Activated B cell treated with CpG ODN at 0.5 μM for 24 hours (primary cell): ENCODE data around the gene CD5L. TPM values are rescaled to one million over a fixed set of nuclear protein-coding genes. Genes with fewer than 3 reads are reported as not detected.
A peak's percentile ranks its signal among the peaks of the same experiment; 100 is the strongest.

Experiments
- ATAC-seq: fragments of 200-7000 bp; cut with Tn5 transposase; one replicate; pipeline ENCODE4 v1.10.0; 2021; ENCODE audit warnings: low read depth, mild to moderate bottlenecking, moderate library complexity
- CTCF ChIA-PET: fragments of 350-600 bp; sonication (Branson Sonifier 250); formaldehyde crosslinking; loops from one replicate; lab custom pipeline; 2021; ENCODE audit warnings: antibody characterized with exemption; lab: Charles Lee
- POLR2A ChIA-PET: fragments of 350-600 bp; sonication (Branson Sonifier 250); formaldehyde crosslinking; loops from one replicate; lab custom pipeline; 2021; ENCODE audit warnings: antibody characterized with exemption; lab: Charles Lee
- DNase-seq: peaks from one replicate; pipeline ENCODE4 v3.0.0; 2022
- H3K27ac Mint-ChIP-seq: one replicate; pipeline ENCODE4 v1.8.0; 2020; ENCODE audit warnings: mixed read lengths
- H3K27me3 Mint-ChIP-seq: one replicate; pipeline ENCODE4 v1.8.0; 2021; ENCODE audit warnings: mixed read lengths
- H3K36me3 Mint-ChIP-seq: one replicate; pipeline ENCODE4 v1.8.0; 2021; ENCODE audit warnings: low read depth, mixed read lengths
- H3K4me1 Mint-ChIP-seq: one replicate; pipeline ENCODE4 v1.8.0; 2021; ENCODE audit warnings: mixed read lengths
- H3K4me3 Mint-ChIP-seq: one replicate; pipeline ENCODE4 v1.8.0; 2020; ENCODE audit warnings: mild to moderate bottlenecking, mixed read lengths
- H3K9me3 Mint-ChIP-seq: one replicate; pipeline ENCODE4 v1.8.0; 2020; ENCODE audit warnings: mixed read lengths
- intact Hi-C: fragments of 100-400 bp; cut with micrococcal nuclease; formaldehyde crosslinking; loops from one replicate; pipeline ENCODE4 v1.15.1; 2024
- total RNA-seq: library from RNA; stranded (reverse); gene quantifications from 2 replicates; pipeline ENCODE4 v1.2.3, GENCODE V29; 2022
- TF ChIP-seq, protein P1 (sequence below): fragments of 200-600 bp; IDR thresholded peaks from one replicate; pipeline ENCODE4 v1.8.0; 2022; ENCODE audit warnings: antibody characterized with exemption, mild to moderate bottlenecking

CD5L gene
- total RNA-seq, 1 donor from 2014 or later, result 0.20 TPM

GRCh38 chr1:157806431-157807149, 35.0 kb downstream of the CD5L start:
- H3K27ac Mint-ChIP-seq, result peak overlapping the region; percentile 88
- no peaks in the 10 kb centered on the region for H3K27me3 Mint-ChIP-seq
- peak overlapping the region; percentile 61 for H3K4me3 Mint-ChIP-seq
- intact Hi-C loops, result loop anchor here (1.0 to 5.0 kb wide), 6 partner anchors 11 to 80 kb away; no protein-coding TSS in a partner anchor
- ATAC-seq (peak; percentile 91), DNase-seq (peak; percentile 60)
- ChIA-PET POLR2A (interaction anchor here (0.9 to 4.9 kb wide), 21 partner anchors 9 to 479 kb away, joined by 3 to 42 read pairs (median 6); partner anchors contain the start of genes CD5L, FCRL1, FCRL2 and FCRL3), CTCF (interaction anchor here (1.1 to 3.0 kb wide), 10 partner anchors 18 to 301 kb away, joined by 3 to 16 read pairs (median 4); partner anchors contain the start of genes FCRL2 and FCRL3)
- no peaks in the 10 kb centered on the region for H3K9me3 Mint-ChIP-seq
- peaks cover 98% of the 10 kb centered on the region for H3K4me1 Mint-ChIP-seq
- H3K36me3 Mint-ChIP-seq, result peaks cover 74% of the 10 kb centered on the region
- TF ChIP-seq, protein P1, sequence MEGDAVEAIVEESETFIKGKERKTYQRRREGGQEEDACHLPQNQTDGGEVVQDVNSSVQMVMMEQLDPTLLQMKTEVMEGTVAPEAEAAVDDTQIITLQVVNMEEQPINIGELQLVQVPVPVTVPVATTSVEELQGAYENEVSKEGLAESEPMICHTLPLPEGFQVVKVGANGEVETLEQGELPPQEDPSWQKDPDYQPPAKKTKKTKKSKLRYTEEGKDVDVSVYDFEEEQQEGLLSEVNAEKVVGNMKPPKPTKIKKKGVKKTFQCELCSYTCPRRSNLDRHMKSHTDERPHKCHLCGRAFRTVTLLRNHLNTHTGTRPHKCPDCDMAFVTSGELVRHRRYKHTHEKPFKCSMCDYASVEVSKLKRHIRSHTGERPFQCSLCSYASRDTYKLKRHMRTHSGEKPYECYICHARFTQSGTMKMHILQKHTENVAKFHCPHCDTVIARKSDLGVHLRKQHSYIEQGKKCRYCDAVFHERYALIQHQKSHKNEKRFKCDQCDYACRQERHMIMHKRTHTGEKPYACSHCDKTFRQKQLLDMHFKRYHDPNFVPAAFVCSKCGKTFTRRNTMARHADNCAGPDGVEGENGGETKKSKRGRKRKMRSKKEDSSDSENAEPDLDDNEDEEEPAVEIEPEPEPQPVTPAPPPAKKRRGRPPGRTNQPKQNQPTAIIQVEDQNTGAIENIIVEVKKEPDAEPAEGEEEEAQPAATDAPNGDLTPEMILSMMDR, result no peak

DNA sequence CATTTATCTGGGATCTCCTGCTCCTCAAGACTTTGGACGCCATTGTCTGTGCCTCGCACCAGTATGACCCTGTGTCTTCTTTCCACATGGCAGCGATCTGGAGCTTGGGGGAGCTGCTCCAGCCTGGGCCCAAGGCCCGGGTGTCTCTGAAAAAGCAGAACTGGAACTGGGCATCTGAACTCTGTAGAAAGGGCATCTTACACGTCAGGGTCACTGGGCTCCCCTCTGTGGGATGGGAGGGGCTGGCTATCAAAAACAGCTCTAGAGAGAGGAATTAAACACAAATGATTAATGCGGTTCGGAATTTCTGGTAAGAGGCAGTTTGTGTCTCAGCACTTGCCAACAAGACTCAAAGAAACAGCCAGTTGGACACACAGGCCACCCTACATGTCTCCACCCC, 37.8 kb downstream of the CD5L start:
- peaks cover 81% of the 10 kb centered on the region for H3K36me3 Mint-ChIP-seq
- H3K4me3 Mint-ChIP-seq, result peak overlapping the region; percentile 60
- peak overlapping the region; percentile 88 for H3K27ac Mint-ChIP-seq
- ATAC-seq, result peak; percentile 32
- ChIA-PET POLR2A (interaction anchor here (0.6 to 4.9 kb wide), 8 partner anchors 16 to 103 kb away, joined by 3 to 42 read pairs (median 4); partner anchors contain the start of genes FCRL1, FCRL2 and FCRL3), CTCF (interaction anchor here (0.7 to 1.9 kb wide), 3 partner anchors 31 to 227 kb away, joined by 3 to 6 read pairs (median 3); no protein-coding TSS in a partner anchor)
- intact Hi-C loops, result no loop called here
- no peaks in the 10 kb centered on the region for H3K27me3 Mint-ChIP-seq
- H3K4me1 Mint-ChIP-seq, result peaks cover 94% of the 10 kb centered on the region
- peak; percentile 20 for DNase-seq
- H3K9me3 Mint-ChIP-seq, result no peaks in the 10 kb centered on the region
- TF ChIP-seq, protein P1, result no peak

DNA sequence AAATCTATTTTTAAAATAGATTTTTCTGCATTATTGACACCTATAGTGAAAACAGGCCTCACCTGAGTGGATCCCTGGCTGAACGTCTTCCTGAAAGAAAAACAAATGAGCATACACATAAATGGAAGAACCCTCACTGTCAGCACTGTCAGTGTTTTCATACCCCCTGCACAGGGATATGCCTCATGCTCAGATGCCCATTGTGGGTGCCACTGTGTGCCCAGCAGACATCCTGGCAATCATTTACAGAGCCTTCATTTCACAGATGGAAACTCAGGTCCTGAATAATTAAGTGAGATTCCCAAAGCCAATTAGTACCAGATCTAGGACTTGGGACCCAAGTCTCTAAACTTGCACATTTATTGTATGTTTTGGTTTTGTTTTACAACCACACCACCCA, 41.6 kb downstream of the CD5L start:
- H3K4me3 Mint-ChIP-seq, result no peak overlapping the region
- intact Hi-C loops, result no loop called here
- H3K27me3 Mint-ChIP-seq, result no peaks in the 10 kb centered on the region
- peaks cover 74% of the 10 kb centered on the region for H3K4me1 Mint-ChIP-seq
- no peaks in the 10 kb centered on the region for H3K9me3 Mint-ChIP-seq
- H3K36me3 Mint-ChIP-seq, result peaks cover 80% of the 10 kb centered on the region
- ChIA-PET CTCF (no interaction called here), POLR2A (no interaction called here)
- no peak for ATAC-seq
- TF ChIP-seq, protein P1, result no peak
- peak overlapping the region; percentile 54 for H3K27ac Mint-ChIP-seq
- DNase-seq, result no peak

DNA sequence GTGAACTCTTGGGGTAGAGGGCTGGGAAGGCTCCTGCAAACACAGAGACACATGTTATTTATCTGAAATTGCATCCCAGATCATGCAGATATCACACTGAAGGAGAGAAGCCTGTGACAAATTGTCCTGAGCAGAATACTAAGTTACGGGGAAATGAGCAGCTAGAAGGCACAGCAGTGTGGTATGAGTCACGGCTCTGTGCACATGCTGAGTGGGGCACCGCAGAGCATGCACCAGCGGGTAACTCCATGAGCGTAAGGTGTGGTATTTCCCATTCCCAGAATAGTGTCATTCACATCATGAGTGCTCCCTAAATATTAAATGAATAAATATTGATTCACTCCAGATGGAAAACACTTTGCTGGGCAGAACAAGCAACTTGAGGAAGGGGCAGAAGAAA, 43.4 kb downstream of the CD5L start:
- peaks cover 7% of the 10 kb centered on the region for H3K9me3 Mint-ChIP-seq
- H3K27me3 Mint-ChIP-seq, result no peaks in the 10 kb centered on the region
- DNase-seq (no peak), ATAC-seq (peak; percentile 97)
- H3K4me1 Mint-ChIP-seq, result peaks cover 56% of the 10 kb centered on the region
- H3K4me3 Mint-ChIP-seq, result peak overlapping the region; percentile 49
- H3K36me3 Mint-ChIP-seq, result peaks cover 81% of the 10 kb centered on the region
- intact Hi-C loops, result loop anchor here (1.0 kb wide), 1 partner anchor 8 kb away; no protein-coding TSS in a partner anchor
- POLR2A ChIA-PET, result interaction anchor here (0.6 to 2.8 kb wide), 5 partner anchors 8 to 103 kb away, joined by 3 to 7 read pairs (median 5); partner anchors contain the start of gene FCRL1
- TF ChIP-seq, protein P1, result no peak
- CTCF ChIA-PET, result interaction anchor here (0.6 to 1.3 kb wide), 3 partner anchors 21 to 218 kb away, joined by 3 to 4 read pairs (median 3); no protein-coding TSS in a partner anchor
- H3K27ac Mint-ChIP-seq, result peak overlapping the region; percentile 84

DNA sequence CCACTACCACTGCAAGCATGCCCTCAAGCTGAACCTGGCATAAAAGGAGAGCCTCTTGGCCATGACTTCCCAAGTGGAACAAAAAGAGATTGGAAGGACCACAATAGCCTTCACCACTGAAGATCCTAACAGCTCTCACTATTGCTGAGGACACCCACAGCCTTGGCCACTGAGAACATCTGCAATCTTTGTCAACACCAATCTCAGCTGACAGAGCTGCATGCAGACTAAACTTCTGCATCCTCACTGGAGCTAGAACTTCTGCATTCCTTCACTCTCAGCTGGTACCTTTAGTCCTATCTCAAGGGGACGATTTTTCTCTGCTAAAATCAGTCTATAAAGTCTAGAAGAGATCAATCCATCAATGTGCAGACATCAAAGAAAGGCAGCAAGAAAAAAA, 56.4 kb downstream of the CD5L start:
- ATAC-seq (no peak), DNase-seq (no peak)
- peaks cover 31% of the 10 kb centered on the region for H3K36me3 Mint-ChIP-seq
- H3K4me1 Mint-ChIP-seq, result peaks cover 93% of the 10 kb centered on the region
- POLR2A ChIA-PET, result interaction anchor here (0.7 to 3.2 kb wide), 4 partner anchors 8 to 35 kb away, joined by 3 to 23 read pairs (median 9); partner anchors contain the start of genes FCRL1 and FCRL2
- peak overlapping the region; percentile 42 for H3K4me3 Mint-ChIP-seq
- no peaks in the 10 kb centered on the region for H3K27me3 Mint-ChIP-seq
- TF ChIP-seq, protein P1, result no peak
- no peaks in the 10 kb centered on the region for H3K9me3 Mint-ChIP-seq
- intact Hi-C loops, result no loop called here
- H3K27ac Mint-ChIP-seq, result peak overlapping the region; percentile 77
- CTCF ChIA-PET, result interaction anchor here (1.5 to 3.5 kb wide), 2 partner anchors 12 to 205 kb away, joined by 5 to 21 read pairs; no protein-coding TSS in a partner anchor
